WTC11 (cell line): ENCODE measurements around the gene DNM1L. TPM values are rescaled to one million over a fixed set of nuclear protein-coding genes. Genes with fewer than 3 reads are reported as not detected.

Source experiments
- ATAC-seq: fragments of 200-7000 bp; cut with Tn5 transposase; 2 replicates; pipeline ENCODE4 v1.10.0; 2021; ENCODE audit warnings: mild to moderate bottlenecking, moderate library complexity
- CTCF ChIA-PET: fragments of 300-600 bp; sonication (Branson Sonifier 250); formaldehyde crosslinking; loops from one replicate; lab custom pipeline; 2021; ENCODE audit warnings: antibody characterized with exemption; lab: Charles Lee
- POLR2A ChIA-PET: fragments of 350-600 bp; sonication (Branson Sonifier 250); formaldehyde crosslinking; loops from one replicate; lab custom pipeline; 2021; ENCODE audit warnings: antibody characterized with exemption; lab: Charles Lee
- DNase-seq: peaks from one replicate; pipeline ENCODE4 v3.0.0; 2021; ENCODE audit warnings: low spot score
- H3K27ac Mint-ChIP-seq: 2 replicates; pipeline ENCODE4 v1.8.0; 2021; ENCODE audit warnings: mixed read lengths
- H3K27me3 Mint-ChIP-seq: 2 replicates; pipeline ENCODE4 v1.8.0; 2021; ENCODE audit warnings: low read depth, mild to moderate bottlenecking, moderate library complexity, mixed read lengths
- H3K36me3 Mint-ChIP-seq: 2 replicates; pipeline ENCODE4 v1.8.0; 2021; ENCODE audit warnings: mixed read lengths
- H3K4me1 Mint-ChIP-seq: 2 replicates; pipeline ENCODE4 v1.8.0; 2022; ENCODE audit warnings: mixed read lengths
- H3K4me3 Mint-ChIP-seq: 2 replicates; pipeline ENCODE4 v1.8.0; 2021; ENCODE audit warnings: mild to moderate bottlenecking, moderate library complexity, mixed read lengths
- H3K9me3 Mint-ChIP-seq: 2 replicates; pipeline ENCODE4 v1.8.0; 2021; ENCODE audit warnings: mixed read lengths
- HMGA2 ChIP-seq: fragments of 250-450 bp; sonication (Bioruptor Pico); IDR thresholded peaks from 2 replicates; pipeline ENCODE4 v1.4.0; 2021; ENCODE audit warnings: mild to moderate bottlenecking, moderate library complexity
- IRF2 ChIP-seq: sonication (generic); formaldehyde crosslinking; IDR thresholded peaks from 2 replicates; pipeline ENCODE4 v1.8.0; 2022; ENCODE audit warnings: low read depth, missing genetic modification reagents, borderline replicate concordance
- NR1H2 ChIP-seq: sonication (generic); formaldehyde crosslinking; IDR thresholded peaks from 2 replicates; pipeline ENCODE4 v1.9.0; 2021; ENCODE audit warnings: mild to moderate bottlenecking, moderate library complexity, missing genetic modification reagents
- NR2C2 ChIP-seq: sonication (generic); formaldehyde crosslinking; IDR thresholded peaks from 2 replicates; pipeline ENCODE4 v1.8.0; 2022; ENCODE audit warnings: mild to moderate bottlenecking, missing genetic modification reagents
- SMAD4 ChIP-seq: sonication (generic); formaldehyde crosslinking; IDR thresholded peaks from 2 replicates; pipeline ENCODE4 v1.8.0; 2022; ENCODE audit warnings: mild to moderate bottlenecking, missing genetic modification reagents
- SP1 ChIP-seq: sonication (generic); formaldehyde crosslinking; conservative IDR thresholded peaks from 2 replicates; pipeline ENCODE4 v1.8.1; 2022; ENCODE audit warnings: missing genetic modification reagents
- TCF7 ChIP-seq: sonication (generic); formaldehyde crosslinking; IDR thresholded peaks from 2 replicates; pipeline ENCODE4 v1.8.0; 2022; ENCODE audit warnings: mild to moderate bottlenecking, low read depth, missing genetic modification reagents, moderate library complexity
- ZNF138 ChIP-seq: sonication (generic); formaldehyde crosslinking; conservative IDR thresholded peaks from 2 replicates; pipeline ENCODE4 v1.8.1; 2022; ENCODE audit warnings: mild to moderate bottlenecking, moderate library complexity, missing genetic modification reagents
- ZNF263 ChIP-seq: sonication (generic); formaldehyde crosslinking; IDR thresholded peaks from 2 replicates; pipeline ENCODE4 v1.8.1; 2022; ENCODE audit warnings: low read depth, mild to moderate bottlenecking, moderate library complexity, missing genetic modification reagents
- total RNA-seq: library from RNA; stranded (reverse); gene quantifications from 3 replicates; pipeline ENCODE4 v1.2.3, GENCODE V29; 2021
- TF ChIP-seq, protein P1 (sequence below): fragments of 250-450 bp; sonication (Bioruptor Pico); IDR thresholded peaks from 2 replicates; pipeline ENCODE4 v1.9.0; 2021; ENCODE audit warnings: mild to moderate bottlenecking, borderline replicate concordance
- TF ChIP-seq, protein P2 (sequence below): sonication (generic); formaldehyde crosslinking; IDR thresholded peaks from 2 replicates; pipeline ENCODE4 v1.8.1; 2023; ENCODE audit warnings: mild to moderate bottlenecking, missing genetic modification reagents, borderline replicate concordance
- TF ChIP-seq, protein P3 (sequence below): sonication (generic); formaldehyde crosslinking; IDR thresholded peaks from 2 replicates; pipeline ENCODE4 v1.8.1; 2023; ENCODE audit warnings: mild to moderate bottlenecking, missing genetic modification reagents
- TF ChIP-seq, protein P4 (sequence below): fragments of 250-450 bp; sonication (Bioruptor Pico); IDR thresholded peaks from 2 replicates; pipeline ENCODE4 v2.1.2; 2022; ENCODE audit warnings: mild to moderate bottlenecking, moderate library complexity
- TF ChIP-seq, protein P5 (sequence below): sonication (generic); formaldehyde crosslinking; IDR thresholded peaks from 2 replicates; pipeline ENCODE4 v1.8.1; 2022; ENCODE audit warnings: low read depth, mild to moderate bottlenecking, moderate library complexity, missing genetic modification reagents, borderline replicate concordance
- TF ChIP-seq, protein P6 (sequence below): fragments of 250-450 bp; sonication (Bioruptor Pico); IDR thresholded peaks from 2 replicates; pipeline ENCODE4 v1.8.0; 2021; ENCODE audit warnings: mild to moderate bottlenecking

The DNM1L gene
- total RNA-seq, 1 experiment from 2014 or later, result 74.3 TPM

DNA sequence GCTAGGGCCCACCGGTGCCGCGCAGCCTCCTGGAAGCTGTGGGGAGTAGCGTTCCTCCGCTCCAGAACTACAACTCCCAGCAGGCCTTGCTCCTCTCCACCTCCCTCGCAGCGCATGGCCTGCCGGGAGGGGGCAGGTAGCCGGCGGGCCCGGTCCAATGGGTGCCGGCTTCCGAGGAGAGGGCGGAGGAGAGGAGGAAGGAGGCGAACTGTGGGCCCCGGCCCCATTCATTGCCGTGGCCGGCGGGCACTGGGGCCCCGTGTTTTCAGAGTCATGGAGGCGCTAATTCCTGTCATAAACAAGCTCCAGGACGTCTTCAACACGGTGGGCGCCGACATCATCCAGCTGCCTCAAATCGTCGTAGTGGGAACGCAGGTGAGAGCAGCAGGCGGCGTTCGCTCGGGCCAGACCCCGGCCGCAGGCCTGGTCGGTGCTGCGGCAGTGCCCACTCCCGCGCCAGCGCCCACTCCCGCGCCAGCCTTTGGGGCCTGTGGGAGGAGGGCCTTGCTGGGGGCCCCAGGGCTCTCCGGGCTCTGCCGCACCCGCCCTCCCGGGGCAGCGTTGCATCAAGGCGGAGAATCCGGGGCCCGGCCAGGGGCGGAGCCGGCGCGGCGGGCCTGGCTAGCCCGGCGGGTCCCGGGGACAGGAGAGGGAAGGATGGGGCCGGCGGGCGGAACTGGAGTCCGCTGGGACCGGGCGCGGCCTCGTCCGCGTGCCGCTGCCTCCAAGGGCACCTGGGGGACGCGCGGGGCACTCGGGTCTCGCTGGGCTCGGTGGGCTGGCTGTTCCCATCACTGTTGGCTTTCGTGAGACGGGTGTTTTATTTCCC, at the start of gene DNM1L (continued):
- TF ChIP-seq, protein P1, sequence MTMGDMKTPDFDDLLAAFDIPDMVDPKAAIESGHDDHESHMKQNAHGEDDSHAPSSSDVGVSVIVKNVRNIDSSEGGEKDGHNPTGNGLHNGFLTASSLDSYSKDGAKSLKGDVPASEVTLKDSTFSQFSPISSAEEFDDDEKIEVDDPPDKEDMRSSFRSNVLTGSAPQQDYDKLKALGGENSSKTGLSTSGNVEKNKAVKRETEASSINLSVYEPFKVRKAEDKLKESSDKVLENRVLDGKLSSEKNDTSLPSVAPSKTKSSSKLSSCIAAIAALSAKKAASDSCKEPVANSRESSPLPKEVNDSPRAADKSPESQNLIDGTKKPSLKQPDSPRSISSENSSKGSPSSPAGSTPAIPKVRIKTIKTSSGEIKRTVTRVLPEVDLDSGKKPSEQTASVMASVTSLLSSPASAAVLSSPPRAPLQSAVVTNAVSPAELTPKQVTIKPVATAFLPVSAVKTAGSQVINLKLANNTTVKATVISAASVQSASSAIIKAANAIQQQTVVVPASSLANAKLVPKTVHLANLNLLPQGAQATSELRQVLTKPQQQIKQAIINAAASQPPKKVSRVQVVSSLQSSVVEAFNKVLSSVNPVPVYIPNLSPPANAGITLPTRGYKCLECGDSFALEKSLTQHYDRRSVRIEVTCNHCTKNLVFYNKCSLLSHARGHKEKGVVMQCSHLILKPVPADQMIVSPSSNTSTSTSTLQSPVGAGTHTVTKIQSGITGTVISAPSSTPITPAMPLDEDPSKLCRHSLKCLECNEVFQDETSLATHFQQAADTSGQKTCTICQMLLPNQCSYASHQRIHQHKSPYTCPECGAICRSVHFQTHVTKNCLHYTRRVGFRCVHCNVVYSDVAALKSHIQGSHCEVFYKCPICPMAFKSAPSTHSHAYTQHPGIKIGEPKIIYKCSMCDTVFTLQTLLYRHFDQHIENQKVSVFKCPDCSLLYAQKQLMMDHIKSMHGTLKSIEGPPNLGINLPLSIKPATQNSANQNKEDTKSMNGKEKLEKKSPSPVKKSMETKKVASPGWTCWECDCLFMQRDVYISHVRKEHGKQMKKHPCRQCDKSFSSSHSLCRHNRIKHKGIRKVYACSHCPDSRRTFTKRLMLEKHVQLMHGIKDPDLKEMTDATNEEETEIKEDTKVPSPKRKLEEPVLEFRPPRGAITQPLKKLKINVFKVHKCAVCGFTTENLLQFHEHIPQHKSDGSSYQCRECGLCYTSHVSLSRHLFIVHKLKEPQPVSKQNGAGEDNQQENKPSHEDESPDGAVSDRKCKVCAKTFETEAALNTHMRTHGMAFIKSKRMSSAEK (CRISPR knock-in tag), result no peak
- TF ChIP-seq, protein P2, sequence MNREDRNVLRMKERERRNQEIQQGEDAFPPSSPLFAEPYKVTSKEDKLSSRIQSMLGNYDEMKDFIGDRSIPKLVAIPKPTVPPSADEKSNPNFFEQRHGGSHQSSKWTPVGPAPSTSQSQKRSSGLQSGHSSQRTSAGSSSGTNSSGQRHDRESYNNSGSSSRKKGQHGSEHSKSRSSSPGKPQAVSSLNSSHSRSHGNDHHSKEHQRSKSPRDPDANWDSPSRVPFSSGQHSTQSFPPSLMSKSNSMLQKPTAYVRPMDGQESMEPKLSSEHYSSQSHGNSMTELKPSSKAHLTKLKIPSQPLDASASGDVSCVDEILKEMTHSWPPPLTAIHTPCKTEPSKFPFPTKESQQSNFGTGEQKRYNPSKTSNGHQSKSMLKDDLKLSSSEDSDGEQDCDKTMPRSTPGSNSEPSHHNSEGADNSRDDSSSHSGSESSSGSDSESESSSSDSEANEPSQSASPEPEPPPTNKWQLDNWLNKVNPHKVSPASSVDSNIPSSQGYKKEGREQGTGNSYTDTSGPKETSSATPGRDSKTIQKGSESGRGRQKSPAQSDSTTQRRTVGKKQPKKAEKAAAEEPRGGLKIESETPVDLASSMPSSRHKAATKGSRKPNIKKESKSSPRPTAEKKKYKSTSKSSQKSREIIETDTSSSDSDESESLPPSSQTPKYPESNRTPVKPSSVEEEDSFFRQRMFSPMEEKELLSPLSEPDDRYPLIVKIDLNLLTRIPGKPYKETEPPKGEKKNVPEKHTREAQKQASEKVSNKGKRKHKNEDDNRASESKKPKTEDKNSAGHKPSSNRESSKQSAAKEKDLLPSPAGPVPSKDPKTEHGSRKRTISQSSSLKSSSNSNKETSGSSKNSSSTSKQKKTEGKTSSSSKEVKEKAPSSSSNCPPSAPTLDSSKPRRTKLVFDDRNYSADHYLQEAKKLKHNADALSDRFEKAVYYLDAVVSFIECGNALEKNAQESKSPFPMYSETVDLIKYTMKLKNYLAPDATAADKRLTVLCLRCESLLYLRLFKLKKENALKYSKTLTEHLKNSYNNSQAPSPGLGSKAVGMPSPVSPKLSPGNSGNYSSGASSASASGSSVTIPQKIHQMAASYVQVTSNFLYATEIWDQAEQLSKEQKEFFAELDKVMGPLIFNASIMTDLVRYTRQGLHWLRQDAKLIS (CRISPR knock-in tag), result 0 out of 2 replicates have a peak, but pooled peaks have one; percentile 53
- TF ChIP-seq, protein P3, sequence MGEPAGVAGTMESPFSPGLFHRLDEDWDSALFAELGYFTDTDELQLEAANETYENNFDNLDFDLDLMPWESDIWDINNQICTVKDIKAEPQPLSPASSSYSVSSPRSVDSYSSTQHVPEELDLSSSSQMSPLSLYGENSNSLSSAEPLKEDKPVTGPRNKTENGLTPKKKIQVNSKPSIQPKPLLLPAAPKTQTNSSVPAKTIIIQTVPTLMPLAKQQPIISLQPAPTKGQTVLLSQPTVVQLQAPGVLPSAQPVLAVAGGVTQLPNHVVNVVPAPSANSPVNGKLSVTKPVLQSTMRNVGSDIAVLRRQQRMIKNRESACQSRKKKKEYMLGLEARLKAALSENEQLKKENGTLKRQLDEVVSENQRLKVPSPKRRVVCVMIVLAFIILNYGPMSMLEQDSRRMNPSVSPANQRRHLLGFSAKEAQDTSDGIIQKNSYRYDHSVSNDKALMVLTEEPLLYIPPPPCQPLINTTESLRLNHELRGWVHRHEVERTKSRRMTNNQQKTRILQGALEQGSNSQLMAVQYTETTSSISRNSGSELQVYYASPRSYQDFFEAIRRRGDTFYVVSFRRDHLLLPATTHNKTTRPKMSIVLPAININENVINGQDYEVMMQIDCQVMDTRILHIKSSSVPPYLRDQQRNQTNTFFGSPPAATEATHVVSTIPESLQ (CRISPR knock-in tag), result no peak
- TF ChIP-seq, protein P4, sequence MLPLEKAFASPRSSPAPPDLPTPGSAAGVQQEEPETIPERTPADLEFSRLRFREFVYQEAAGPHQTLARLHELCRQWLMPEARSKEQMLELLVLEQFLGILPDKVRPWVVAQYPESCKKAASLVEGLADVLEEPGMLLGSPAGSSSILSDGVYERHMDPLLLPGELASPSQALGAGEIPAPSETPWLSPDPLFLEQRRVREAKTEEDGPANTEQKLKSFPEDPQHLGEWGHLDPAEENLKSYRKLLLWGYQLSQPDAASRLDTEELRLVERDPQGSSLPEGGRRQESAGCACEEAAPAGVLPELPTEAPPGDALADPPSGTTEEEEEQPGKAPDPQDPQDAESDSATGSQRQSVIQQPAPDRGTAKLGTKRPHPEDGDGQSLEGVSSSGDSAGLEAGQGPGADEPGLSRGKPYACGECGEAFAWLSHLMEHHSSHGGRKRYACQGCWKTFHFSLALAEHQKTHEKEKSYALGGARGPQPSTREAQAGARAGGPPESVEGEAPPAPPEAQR (CRISPR knock-in tag), result no peak
- TF ChIP-seq, protein P5, sequence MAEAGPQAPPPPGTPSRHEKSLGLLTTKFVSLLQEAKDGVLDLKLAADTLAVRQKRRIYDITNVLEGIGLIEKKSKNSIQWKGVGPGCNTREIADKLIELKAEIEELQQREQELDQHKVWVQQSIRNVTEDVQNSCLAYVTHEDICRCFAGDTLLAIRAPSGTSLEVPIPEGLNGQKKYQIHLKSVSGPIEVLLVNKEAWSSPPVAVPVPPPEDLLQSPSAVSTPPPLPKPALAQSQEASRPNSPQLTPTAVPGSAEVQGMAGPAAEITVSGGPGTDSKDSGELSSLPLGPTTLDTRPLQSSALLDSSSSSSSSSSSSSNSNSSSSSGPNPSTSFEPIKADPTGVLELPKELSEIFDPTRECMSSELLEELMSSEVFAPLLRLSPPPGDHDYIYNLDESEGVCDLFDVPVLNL (CRISPR knock-in tag), result no peak; the same call in 1 of the 2 replicates
- TF ChIP-seq SMAD4 (peak; percentile 47; the same call in 1 of the 2 replicates), TCF7 (CRISPR knock-in tag) (no peak)

DNA sequence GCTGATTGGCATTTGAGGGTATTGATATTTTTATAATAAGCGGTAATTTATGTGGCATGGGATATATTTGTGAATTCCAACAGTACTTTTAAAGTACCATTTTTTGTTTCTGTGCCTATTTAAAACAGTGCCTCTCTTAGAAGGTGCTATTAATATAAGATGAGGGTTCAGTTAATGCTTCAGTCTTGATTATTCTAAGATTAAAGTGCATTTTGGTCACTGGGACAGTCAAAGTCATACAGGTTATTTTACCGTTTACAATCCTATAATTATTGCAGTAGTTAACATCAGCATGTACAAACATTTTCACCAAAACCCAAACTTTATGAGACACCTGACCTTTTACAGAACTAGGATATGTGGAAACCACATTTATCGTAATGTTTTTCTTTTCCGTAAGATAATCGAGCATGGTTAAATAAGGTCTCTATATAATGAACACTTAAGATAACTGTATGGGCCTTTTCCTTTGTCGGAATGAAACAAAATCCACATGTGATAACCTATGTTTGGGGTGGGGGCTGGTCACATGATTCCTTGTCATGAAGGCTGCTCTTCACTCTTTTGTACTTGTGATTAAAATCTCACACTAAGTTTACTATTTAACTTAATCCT, 37.7 kb upstream of the DNM1L start:
- CTCF ChIA-PET, result no interaction called here

More for the DNA sequence above, 37.7 kb upstream of the DNM1L start:
- no peaks in the 10 kb centered on the region for H3K27me3 Mint-ChIP-seq
- no peak for DNase-seq
- POLR2A ChIA-PET, result no interaction called here
- H3K9me3 Mint-ChIP-seq, result no peaks in the 10 kb centered on the region
- TF ChIP-seq HMGA2 (no peak), ZNF263 (CRISPR knock-in tag) (no peak), SP1 (CRISPR knock-in tag) (no peak), ZNF138 (CRISPR knock-in tag) (no peak), NR2C2 (CRISPR knock-in tag) (no peak), NR1H2 (CRISPR knock-in tag) (no peak), IRF2 (CRISPR knock-in tag) (no peak)
- TF ChIP-seq, protein P3 (CRISPR knock-in tag), result no peak
- TF ChIP-seq, protein P6, sequence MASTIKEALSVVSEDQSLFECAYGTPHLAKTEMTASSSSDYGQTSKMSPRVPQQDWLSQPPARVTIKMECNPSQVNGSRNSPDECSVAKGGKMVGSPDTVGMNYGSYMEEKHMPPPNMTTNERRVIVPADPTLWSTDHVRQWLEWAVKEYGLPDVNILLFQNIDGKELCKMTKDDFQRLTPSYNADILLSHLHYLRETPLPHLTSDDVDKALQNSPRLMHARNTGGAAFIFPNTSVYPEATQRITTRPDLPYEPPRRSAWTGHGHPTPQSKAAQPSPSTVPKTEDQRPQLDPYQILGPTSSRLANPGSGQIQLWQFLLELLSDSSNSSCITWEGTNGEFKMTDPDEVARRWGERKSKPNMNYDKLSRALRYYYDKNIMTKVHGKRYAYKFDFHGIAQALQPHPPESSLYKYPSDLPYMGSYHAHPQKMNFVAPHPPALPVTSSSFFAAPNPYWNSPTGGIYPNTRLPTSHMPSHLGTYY, result no peak
- TF ChIP-seq, protein P4 (CRISPR knock-in tag), result no peak
- no peak for ATAC-seq
- peaks cover 42% of the 10 kb centered on the region for H3K36me3 Mint-ChIP-seq
- no peak overlapping the region for H3K4me3 Mint-ChIP-seq
- no peaks in the 10 kb centered on the region for H3K4me1 Mint-ChIP-seq
- H3K27ac Mint-ChIP-seq, result no peak overlapping the region
